ENCODE data around the gene ITSN1.
"Not testable (repeated sequence)": the region's sequence is repeated elsewhere in the genome, so short reads cannot be mapped to it uniquely, and the experiment has no call there.

The ITSN1 gene

GRCh38 chr21:33865996-33866575 is 223.8 kb downstream of the ITSN1 start:
- DNase-seq (ENCODE audit: low read depth, low spot score), result no peak

GRCh38 chr21:33866826-33867225 is 224.5 kb downstream of the ITSN1 start:
- no peak overlapping the region for H3K4me3 ChIP-seq (ENCODE audit: low read length)
- DNase-seq (ENCODE audit: low read depth, low spot score), result no peak

More at GRCh38 chr21:33865996-33866575, 223.8 kb downstream of the ITSN1 start:
- H3K4me3 ChIP-seq (ENCODE audit: low read length), result no peak overlapping the region

GRCh38 chr21:33867868-33868267 is 225.6 kb downstream of the ITSN1 start:
- DNase-seq (ENCODE audit: low read depth, low spot score); H3K4me3 ChIP-seq (ENCODE audit: low read length): not testable (repeated sequence)

- no peak for DNase-seq (ENCODE audit: low read depth, low spot score)
- H3K4me3 ChIP-seq (ENCODE audit: low read length), result no peak overlapping the region
Measured at GRCh38 chr21:33869873-33870272, 227.6 kb downstream of the ITSN1 start.

- no peak overlapping the region for H3K4me3 ChIP-seq (ENCODE audit: low read length)
- no peak for DNase-seq (ENCODE audit: low read depth, low spot score)
Measured at GRCh38 chr21:33870768-33871167, 228.5 kb downstream of the ITSN1 start.

GRCh38 chr21:33871171-33871570 is 228.9 kb downstream of the ITSN1 start:
- H3K4me3 ChIP-seq (ENCODE audit: low read length), result no peak overlapping the region
- no peak for DNase-seq (ENCODE audit: low read depth, low spot score)

- DNase-seq (ENCODE audit: low read depth, low spot score), result no peak
Measured at GRCh38 chr21:33872881-33873515, 230.7 kb downstream of the ITSN1 start.

GRCh38 chr21:33874161-33874560 is 231.9 kb downstream of the ITSN1 start:
- no peak for DNase-seq (ENCODE audit: low read depth, low spot score)
- no peak overlapping the region for H3K4me3 ChIP-seq (ENCODE audit: low read length)

More at GRCh38 chr21:33872881-33873515, 230.7 kb downstream of the ITSN1 start:
- no peak overlapping the region for H3K4me3 ChIP-seq (ENCODE audit: low read length)

GRCh38 chr21:33875026-33875695 is 232.9 kb downstream of the ITSN1 start:
- H3K4me3 ChIP-seq (ENCODE audit: low read length), result no peak overlapping the region
- no peak for DNase-seq (ENCODE audit: low read depth, low spot score)

GRCh38 chr21:33878824-33879223 is 236.5 kb downstream of the ITSN1 start:
- no peak overlapping the region for H3K4me3 ChIP-seq (ENCODE audit: low read length)
- DNase-seq (ENCODE audit: low read depth, low spot score), result no peak

- no peak overlapping the region for H3K4me3 ChIP-seq (ENCODE audit: low read length)
- no peak for DNase-seq (ENCODE audit: low read depth, low spot score)
Measured at GRCh38 chr21:33880626-33881025, 238.3 kb downstream of the ITSN1 start.

GRCh38 chr21:33881689-33882440 is 239.6 kb downstream of the ITSN1 start:
- no peak for DNase-seq (ENCODE audit: low read depth, low spot score)
- H3K4me3 ChIP-seq (ENCODE audit: low read length), result no peak overlapping the region

- H3K4me3 ChIP-seq (ENCODE audit: low read length), result no peak overlapping the region
Measured at GRCh38 chr21:33883118-33883517, 240.8 kb downstream of the ITSN1 start.

GRCh38 chr21:33884376-33885171 is 242.3 kb downstream of the ITSN1 start:
- no peak for DNase-seq (ENCODE audit: low read depth, low spot score)
- no peak overlapping the region for H3K4me3 ChIP-seq (ENCODE audit: low read length)

More at GRCh38 chr21:33883118-33883517, 240.8 kb downstream of the ITSN1 start:
- DNase-seq (ENCODE audit: low read depth, low spot score), result no peak

GRCh38 chr21:33885172-33885514 is 242.8 kb downstream of the ITSN1 start:
- H3K4me3 ChIP-seq (ENCODE audit: low read length), result no peak overlapping the region
- no peak for DNase-seq (ENCODE audit: low read depth, low spot score)

GRCh38 chr21:33886321-33886720 is 244.0 kb downstream of the ITSN1 start:
- no peak for DNase-seq (ENCODE audit: low read depth, low spot score)
- no peak overlapping the region for H3K4me3 ChIP-seq (ENCODE audit: low read length)

GRCh38 chr21:33890187-33890586 is 247.9 kb downstream of the ITSN1 start:
- H3K4me3 ChIP-seq (ENCODE audit: low read length), result no peak overlapping the region
- DNase-seq (ENCODE audit: low read depth, low spot score), result no peak

- no peak overlapping the region for H3K4me3 ChIP-seq (ENCODE audit: low read length)
- no peak for DNase-seq (ENCODE audit: low read depth, low spot score)
Measured at GRCh38 chr21:33892853-33893252, 250.6 kb downstream of the ITSN1 start.

- no peak for DNase-seq (ENCODE audit: low read depth, low spot score)
Measured at GRCh38 chr21:33893917-33894316, 251.6 kb downstream of the ITSN1 start.

More at GRCh38 chr21:33893917-33894316, 251.6 kb downstream of the ITSN1 start:
- no peak overlapping the region for H3K4me3 ChIP-seq (ENCODE audit: low read length)
